SK-N-SH (cell line): ENCODE measurements around the gene PPP6R2. TPM values are rescaled to one million over a fixed set of nuclear protein-coding genes. Genes with fewer than 3 reads are reported as not detected.
"Not testable (repeated sequence)": the region's sequence is repeated elsewhere in the genome, so short reads cannot be mapped to it uniquely, and the experiment has no call there.

ENCODE experiments used
- CTCF ChIA-PET: fragments of 300-600, 350-600 bp; formaldehyde crosslinking; extraction: SDS; loops from one replicate; lab custom pipeline; 2021; lab: Yijun Ruan, JAX
- POLR2A ChIA-PET: fragments of 350-600 bp; sonication (Branson Sonifier 250); formaldehyde crosslinking; extraction: SDS; loops from one replicate; lab custom pipeline; 2020; ENCODE audit warnings: antibody characterized with exemption, inconsistent platforms; lab: Yijun Ruan, JAX
- DNase-seq: peaks from one replicate; pipeline ENCODE4 v3.0.0; 2012
- H2AFZ ChIP-seq: fragments of 200-600 bp; sonication (generic); 2 replicates; pipeline ENCODE4 v1.8.1; 2016; ENCODE audit warnings: antibody characterized with exemption, mild to moderate bottlenecking, low read depth
- H3F3A ChIP-seq: fragments of 200-600 bp; sonication (generic); replicated peaks from 2 replicates; pipeline ENCODE3; 2016; ENCODE audit warnings: antibody characterized with exemption, mild to moderate bottlenecking; ENCODE audit not compliant: insufficient read depth
- H3K27ac ChIP-seq, 2 experiments: fragments of 200-500 bp in 1 of 2; fragments of 200-600 bp in 1 of 2; sonication (Bioruptor generic) in 1 of 2; sonication (generic), shearing (Covaris generic) in 1 of 2; 2 replicates each; pipeline versions ENCODE4 v1.5.1 to v1.6.1; 2014 to 2016; ENCODE audit warnings: low read depth in 2 of 2, inconsistent platforms in 1 of 2, low read length in 1 of 2, mild to moderate bottlenecking in 1 of 2, mixed read lengths in 1 of 2
- H3K27me3 ChIP-seq: fragments of 200-600 bp; sonication (generic), shearing (Covaris generic); 2 replicates; pipeline ENCODE4 v1.6.1; 2016; ENCODE audit warnings: mixed run types; ENCODE audit not compliant: insufficient read depth
- H3K36me3 ChIP-seq, 2 experiments: fragments of 200-500 bp in 1 of 2; fragments of 200-600 bp in 1 of 2; sonication (Bioruptor generic) in 1 of 2; sonication (generic) in 1 of 2; replicated peaks in 1 of 2; 2 replicates each; pipeline versions ENCODE3 to v1.5.1; 2014 to 2016; ENCODE audit warnings: low read length in 1 of 2, mild to moderate bottlenecking in 1 of 2; ENCODE audit not compliant: insufficient read depth in 2 of 2, control insufficient read depth in 1 of 2
- H3K4me1 ChIP-seq, 2 experiments: fragments of 200-500 bp in 1 of 2; fragments of 200-600 bp in 1 of 2; sonication (Bioruptor generic) in 1 of 2; sonication (generic), shearing (Covaris generic) in 1 of 2; 2 replicates each; pipeline versions ENCODE4 v1.5.1 to v1.6.1; 2014 to 2016; ENCODE audit warnings: low read depth in 1 of 2, low read length in 1 of 2, mixed run types in 1 of 2; ENCODE audit not compliant: insufficient read depth in 2 of 2, control insufficient read depth in 1 of 2
- H3K4me2 ChIP-seq: fragments of 200-600 bp; sonication (generic), shearing (Covaris generic); 2 replicates; pipeline ENCODE4 v1.6.1; 2017; ENCODE audit warnings: mixed run types
- H3K4me3 ChIP-seq, 2 experiments: fragments of 200-500 bp in 1 of 2; fragments of 200-600 bp in 1 of 2; sonication (Bioruptor generic) in 1 of 2; sonication (generic), shearing (Covaris generic) in 1 of 2; 2 replicates each; pipeline versions ENCODE4 v1.5.1 to v1.8.1; 2014 to 2016; ENCODE audit warnings: low read depth in 2 of 2, inconsistent platforms in 1 of 2, low read length in 1 of 2, mild to moderate bottlenecking in 1 of 2, mixed read lengths in 1 of 2, moderate library complexity in 1 of 2
- H3K79me2 ChIP-seq: fragments of 200-600 bp; sonication (generic); 2 replicates; pipeline ENCODE4 v1.8.1; 2017; ENCODE audit warnings: mild to moderate bottlenecking; ENCODE audit not compliant: insufficient read depth
- H3K9ac ChIP-seq: fragments of 200-600 bp; sonication (generic); 2 replicates; pipeline ENCODE4 v1.6.1; 2017; ENCODE audit warnings: mixed run types
- H3K9me2 ChIP-seq: fragments of 200-600 bp; sonication (generic); 2 replicates; pipeline ENCODE4 v1.6.1; 2017; ENCODE audit warnings: mixed run types
- H3K9me3 ChIP-seq: fragments of 200-600 bp; sonication (generic); 2 replicates; pipeline ENCODE4 v1.6.1; 2017; ENCODE audit warnings: mixed run types, mild to moderate bottlenecking, moderate library complexity
- H4K20me1 ChIP-seq: fragments of 200-600 bp; sonication (generic); 2 replicates; pipeline ENCODE4 v1.6.1; 2017; ENCODE audit warnings: mild to moderate bottlenecking, mixed run types; ENCODE audit not compliant: insufficient read depth
- CHD2 ChIP-seq: fragments of 150-350 bp; IDR thresholded peaks from 2 replicates; pipeline ENCODE4 v1.6.1; 2018; ENCODE audit warnings: low read length; ENCODE audit not compliant: partially characterized antibody
- ELF1 ChIP-seq: IDR thresholded peaks from 2 replicates; pipeline ENCODE4 v1.4.0; 2012
- EP300 ChIP-seq, 2 experiments: IDR thresholded peaks; 2 replicates each; pipeline versions ENCODE4 v1.4.0 to v1.6.1; 2012; ENCODE audit warnings: borderline replicate concordance in 1 of 2, low read depth in 1 of 2, low read length in 1 of 2
- FOSL2 ChIP-seq: IDR thresholded peaks from 2 replicates; pipeline ENCODE4 v1.4.0; 2012; ENCODE audit warnings: low read depth, mild to moderate bottlenecking, moderate library complexity, borderline replicate concordance
- FOXJ3 ChIP-seq: sonication (generic); formaldehyde crosslinking; IDR thresholded peaks from 2 replicates; pipeline ENCODE4 v1.5.1; 2020; ENCODE audit warnings: mild to moderate bottlenecking, missing genetic modification reagents
- GABPA ChIP-seq: IDR thresholded peaks from 2 replicates; pipeline ENCODE4 v1.4.0; 2012; ENCODE audit warnings: low read depth, mild to moderate bottlenecking
- IRF3 ChIP-seq: fragments of 150-350 bp; IDR thresholded peaks from 2 replicates; pipeline ENCODE4 v1.6.1; 2016; ENCODE audit warnings: mild to moderate bottlenecking, low read depth, low read length
- MAX ChIP-seq: IDR thresholded peaks from 2 replicates; pipeline ENCODE4 v1.4.0; 2012; ENCODE audit warnings: low read depth
- NFIC ChIP-seq: IDR thresholded peaks from 2 replicates; pipeline ENCODE4 v1.4.0; 2012; ENCODE audit warnings: borderline replicate concordance
- PBX3 ChIP-seq: IDR thresholded peaks from 2 replicates; pipeline ENCODE4; 2012
- RAD21 ChIP-seq: IDR thresholded peaks from 2 replicates; pipeline ENCODE4 v1.6.1; 2012; ENCODE audit warnings: mild to moderate bottlenecking, low read length
- REST ChIP-seq: IDR thresholded peaks from 2 replicates; pipeline ENCODE4 v1.6.1; 2012; ENCODE audit warnings: mild to moderate bottlenecking, low read depth, low read length, moderate library complexity
- RXRA ChIP-seq: IDR thresholded peaks from 2 replicates; pipeline ENCODE4 v1.4.0; 2012; ENCODE audit warnings: low read depth, mild to moderate bottlenecking, borderline replicate concordance
- TCF12 ChIP-seq: IDR thresholded peaks from 2 replicates; pipeline ENCODE4 v1.4.0; 2012
- TEAD4 ChIP-seq: IDR thresholded peaks from 2 replicates; pipeline ENCODE4 v1.4.0; 2012; ENCODE audit warnings: mild to moderate bottlenecking, borderline replicate concordance; ENCODE audit not compliant: insufficient read depth
- WGBS: methylation state at CpG from one replicate; pipeline ENCODE4 v1.1.6; 2017; ENCODE audit warnings: low lambda C conversion rate; 5-methylcytosine and 5-hydroxymethylcytosine counted together
- polyA plus RNA-seq, 3 experiments: library from polyadenylated mRNA; depleted of rRNA; stranded (reverse); fragments of >200 nt; gene quantifications; 2 replicates each; pipeline ENCODE4 v1.2.3, GENCODE V29; 2012
- TF ChIP-seq, protein P1 (sequence below): IDR thresholded peaks from 2 replicates; pipeline ENCODE4 v1.4.0; 2012; ENCODE audit warnings: low read depth, borderline replicate concordance
- TF ChIP-seq, protein P2 (sequence below): fragments of 150-350 bp; IDR thresholded peaks from 2 replicates; pipeline ENCODE4 v1.6.1; 2017; ENCODE audit warnings: antibody characterized with exemption, low read length, low read depth, borderline replicate concordance

PPP6R2 gene
- polyA plus RNA-seq, 1 of the 3 experiments (the other 2 are of a cell fraction) = 45.7 TPM

DNA sequence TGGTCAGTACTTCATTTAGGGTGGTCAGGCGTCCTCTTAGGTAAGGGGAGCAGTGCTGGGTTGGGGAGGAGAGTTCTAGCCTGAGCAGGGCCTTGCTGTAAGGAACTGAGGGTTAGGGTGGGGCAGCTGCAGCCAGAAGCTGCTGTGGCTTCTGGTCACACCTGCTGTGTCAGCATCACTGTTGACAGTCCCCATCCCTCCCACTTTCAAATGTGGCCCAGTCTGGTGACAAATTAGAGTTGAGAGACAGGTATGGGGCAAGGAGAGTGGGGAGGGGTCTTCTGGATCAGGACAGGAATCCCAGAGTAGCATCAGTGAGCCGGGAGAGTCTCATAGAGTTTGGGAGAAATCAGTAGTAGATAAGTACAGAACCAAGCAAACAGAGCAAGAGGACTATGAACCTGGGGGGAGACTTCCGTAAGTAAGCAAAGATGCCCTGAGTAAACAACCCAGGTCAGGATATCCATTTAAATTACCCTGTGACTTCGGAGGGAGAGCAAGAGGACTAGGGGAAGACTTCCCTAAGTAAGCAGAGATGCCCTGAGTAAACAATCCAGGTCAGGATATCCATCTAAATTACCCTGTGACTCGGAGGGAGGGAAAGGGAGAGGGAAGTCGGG, 53.7 kb downstream of the PPP6R2 start:
- 0 out of 2 replicates have a peak overlapping the region, but pooled peaks have one; percentile 4 for H3K4me2 ChIP-seq
- TF ChIP-seq ELF1 (no peak), MAX (no peak), RXRA (no peak), GABPA (no peak), FOSL2 (no peak), TEAD4 (no peak), FOXJ3 (CRISPR knock-in tag) (no peak), PBX3 (no peak), CHD2 (no peak), RAD21 (no peak), IRF3 (no peak), NFIC (no peak), EP300 (IDR thresholded peaks at IDR 0.05; ENCODE audit: borderline replicate concordance in 1 of 2, low read depth in 1 of 2, low read length in 1 of 2) (no peak), TCF12 (no peak), REST (no peak)
- TF ChIP-seq, protein P1, sequence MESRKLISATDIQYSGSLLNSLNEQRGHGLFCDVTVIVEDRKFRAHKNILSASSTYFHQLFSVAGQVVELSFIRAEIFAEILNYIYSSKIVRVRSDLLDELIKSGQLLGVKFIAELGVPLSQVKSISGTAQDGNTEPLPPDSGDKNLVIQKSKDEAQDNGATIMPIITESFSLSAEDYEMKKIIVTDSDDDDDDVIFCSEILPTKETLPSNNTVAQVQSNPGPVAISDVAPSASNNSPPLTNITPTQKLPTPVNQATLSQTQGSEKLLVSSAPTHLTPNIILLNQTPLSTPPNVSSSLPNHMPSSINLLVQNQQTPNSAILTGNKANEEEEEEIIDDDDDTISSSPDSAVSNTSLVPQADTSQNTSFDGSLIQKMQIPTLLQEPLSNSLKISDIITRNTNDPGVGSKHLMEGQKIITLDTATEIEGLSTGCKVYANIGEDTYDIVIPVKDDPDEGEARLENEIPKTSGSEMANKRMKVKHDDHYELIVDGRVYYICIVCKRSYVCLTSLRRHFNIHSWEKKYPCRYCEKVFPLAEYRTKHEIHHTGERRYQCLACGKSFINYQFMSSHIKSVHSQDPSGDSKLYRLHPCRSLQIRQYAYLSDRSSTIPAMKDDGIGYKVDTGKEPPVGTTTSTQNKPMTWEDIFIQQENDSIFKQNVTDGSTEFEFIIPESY = no peak
- TF ChIP-seq, protein P2, sequence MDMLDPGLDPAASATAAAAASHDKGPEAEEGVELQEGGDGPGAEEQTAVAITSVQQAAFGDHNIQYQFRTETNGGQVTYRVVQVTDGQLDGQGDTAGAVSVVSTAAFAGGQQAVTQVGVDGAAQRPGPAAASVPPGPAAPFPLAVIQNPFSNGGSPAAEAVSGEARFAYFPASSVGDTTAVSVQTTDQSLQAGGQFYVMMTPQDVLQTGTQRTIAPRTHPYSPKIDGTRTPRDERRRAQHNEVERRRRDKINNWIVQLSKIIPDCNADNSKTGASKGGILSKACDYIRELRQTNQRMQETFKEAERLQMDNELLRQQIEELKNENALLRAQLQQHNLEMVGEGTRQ = no peak
- no peak for DNase-seq
- CTCF ChIA-PET = interaction anchor here (1.5 kb wide), 1 partner anchor 10 kb away, joined by 3 read pairs; no protein-coding TSS in a partner anchor
- H3F3A ChIP-seq = peaks cover 9% of the 10 kb centered on the region
- H3K4me1 ChIP-seq = peaks cover 8 to 9% of the 10 kb centered on the region in 2 experiments; a peak in 2 of 4 replicates
- no peaks in the 10 kb centered on the region for H3K9me2 ChIP-seq
- peaks cover 0 to 6% of the 10 kb centered on the region in 2 experiments for H3K36me3 ChIP-seq
- no peaks in the 10 kb centered on the region for H3K9me3 ChIP-seq
- WGBS = 58% methylated on average over 6 of the region's 6 CpGs
- peak overlapping the region in 1 of 2 experiments; percentile 24; a peak in 1 of 4 replicates for H3K27ac ChIP-seq
- H3K4me3 ChIP-seq = no peak overlapping the region
- H3K79me2 ChIP-seq = peaks cover 7% of the 10 kb centered on the region; the same call in 1 of the 2 replicates
- peaks cover 12% of the 10 kb centered on the region for H4K20me1 ChIP-seq
- H2AFZ ChIP-seq = no peak overlapping the region
- no peaks in the 10 kb centered on the region for H3K27me3 ChIP-seq
- POLR2A ChIA-PET = no interaction called here
- H3K9ac ChIP-seq = no peak overlapping the region

GRCh38 chr22:50397371-50398060, 54.4 kb downstream of the PPP6R2 start:
- WGBS = 72% methylated on average over 3 of the region's 4 CpGs
- H3K4me3 ChIP-seq, H3F3A ChIP-seq, POLR2A ChIA-PET, H3K4me1 ChIP-seq, H3K9me2 ChIP-seq, H3K36me3 ChIP-seq, H3K79me2 ChIP-seq, H3K27ac ChIP-seq, H3K9me3 ChIP-seq, H3K9ac ChIP-seq, H2AFZ ChIP-seq, H3K27me3 ChIP-seq, DNase-seq: not testable (repeated sequence)
- H4K20me1 ChIP-seq = peaks cover 12% of the 10 kb centered on the region
- 0 out of 2 replicates have a peak overlapping the region, but pooled peaks have one; percentile 4 for H3K4me2 ChIP-seq
- CTCF ChIA-PET = interaction anchor here (1.5 kb wide), 1 partner anchor 11 kb away, joined by 3 read pairs; no protein-coding TSS in a partner anchor
